ENCODE results near the gene DNAJC4.

Gene DNAJC4, protein sequence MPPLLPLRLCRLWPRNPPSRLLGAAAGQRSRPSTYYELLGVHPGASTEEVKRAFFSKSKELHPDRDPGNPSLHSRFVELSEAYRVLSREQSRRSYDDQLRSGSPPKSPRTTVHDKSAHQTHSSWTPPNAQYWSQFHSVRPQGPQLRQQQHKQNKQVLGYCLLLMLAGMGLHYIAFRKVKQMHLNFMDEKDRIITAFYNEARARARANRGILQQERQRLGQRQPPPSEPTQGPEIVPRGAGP

DNA sequence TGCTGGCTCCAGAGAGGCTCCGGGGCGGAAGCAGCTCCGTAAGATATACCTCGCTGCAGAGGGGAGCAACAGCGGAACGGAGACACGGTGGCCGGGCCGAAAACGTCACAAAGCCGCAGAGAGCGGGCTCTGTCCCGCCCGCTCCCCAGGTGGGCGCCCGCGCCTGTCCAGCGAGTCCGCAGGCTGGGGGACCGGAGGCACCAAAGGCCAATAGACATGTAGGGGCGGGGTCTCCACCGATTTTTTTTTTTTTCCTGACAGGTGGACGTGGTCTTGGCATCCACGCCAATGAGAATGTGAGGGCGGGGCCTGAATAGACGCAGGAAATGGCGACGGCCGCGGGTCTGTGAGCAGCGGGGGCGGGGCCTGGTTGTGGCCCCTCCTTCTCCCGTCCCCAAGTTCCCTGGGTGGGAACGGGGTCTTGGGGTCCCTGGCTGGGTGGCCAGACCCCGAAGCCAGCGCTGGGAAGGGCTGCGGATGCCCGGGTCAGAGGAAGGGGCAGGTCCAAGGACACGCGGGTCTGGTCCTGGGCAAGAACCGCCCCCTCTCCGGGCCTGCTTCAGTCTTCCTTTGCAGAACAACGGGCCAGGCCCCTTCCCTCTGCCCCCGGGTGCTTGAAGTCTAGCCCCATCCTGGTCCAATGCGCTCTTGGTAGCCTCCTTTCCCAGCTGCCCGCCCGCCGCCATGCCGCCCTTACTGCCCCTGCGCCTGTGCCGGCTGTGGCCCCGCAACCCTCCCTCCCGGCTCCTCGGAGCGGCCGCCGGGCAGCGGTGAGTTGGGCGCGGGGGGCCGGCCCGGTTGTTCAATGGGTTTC lies at the start of gene DNAJC4:
Gene DNAJC4 (plus strand): TSS at position 378 of the 814 bp plus-strand sequence. CDS start 307 bp downstream, at position 685.
- peak; percentile 86 to 87 for DNase-seq

- no peak for DNase-seq
Measured at GRCh38 chr11:64180891-64181290, 49.5 kb upstream of the DNAJC4 start.

DNA sequence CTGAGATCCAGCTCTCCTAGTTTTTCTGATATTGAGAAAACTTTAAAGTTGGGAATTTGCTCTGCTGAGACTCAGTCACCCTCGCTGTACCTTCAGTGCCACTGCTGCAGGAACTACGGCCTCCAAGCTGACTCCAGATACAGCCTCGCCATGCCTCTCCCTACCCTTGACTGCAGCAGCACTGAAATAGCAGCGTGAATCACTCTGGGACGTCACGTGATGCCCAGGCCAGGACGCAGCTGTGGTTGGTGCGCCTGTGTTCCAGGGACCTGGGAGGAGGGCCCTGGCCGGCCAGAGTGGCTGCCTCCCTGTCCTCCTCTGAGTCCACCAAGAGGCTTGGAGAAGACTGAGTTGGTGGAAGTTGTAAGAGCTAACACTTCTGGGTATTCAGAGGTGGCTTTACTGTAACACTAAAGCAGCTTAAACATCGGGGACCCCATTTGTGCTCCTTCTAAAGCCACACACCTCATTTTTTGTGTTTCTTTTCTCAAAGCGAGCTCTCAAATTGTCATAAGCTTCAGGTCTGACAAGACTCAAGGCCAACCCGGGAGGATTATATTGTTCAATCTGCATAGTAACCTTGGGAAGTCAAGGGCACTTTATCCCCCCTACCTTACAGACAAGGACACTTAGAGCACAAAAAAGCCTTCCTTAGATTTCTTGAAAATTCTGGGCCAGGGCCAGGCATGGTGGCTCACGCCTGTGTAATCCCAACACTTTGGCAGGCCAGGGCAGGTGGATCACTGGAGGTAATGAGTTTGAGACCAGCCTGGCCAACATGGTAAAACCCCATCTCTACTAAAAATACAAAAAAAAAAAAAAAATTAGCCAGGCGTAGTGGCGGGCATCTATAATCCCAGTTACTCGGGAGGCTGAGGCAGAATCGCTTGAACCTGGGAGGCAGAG lies 48.6 kb upstream of the DNAJC4 start:
- peak; percentile 74 to 84 for DNase-seq

GRCh38 chr11:64183890-64184289 lies 46.5 kb upstream of the DNAJC4 start:
- no peak for DNase-seq

DNA sequence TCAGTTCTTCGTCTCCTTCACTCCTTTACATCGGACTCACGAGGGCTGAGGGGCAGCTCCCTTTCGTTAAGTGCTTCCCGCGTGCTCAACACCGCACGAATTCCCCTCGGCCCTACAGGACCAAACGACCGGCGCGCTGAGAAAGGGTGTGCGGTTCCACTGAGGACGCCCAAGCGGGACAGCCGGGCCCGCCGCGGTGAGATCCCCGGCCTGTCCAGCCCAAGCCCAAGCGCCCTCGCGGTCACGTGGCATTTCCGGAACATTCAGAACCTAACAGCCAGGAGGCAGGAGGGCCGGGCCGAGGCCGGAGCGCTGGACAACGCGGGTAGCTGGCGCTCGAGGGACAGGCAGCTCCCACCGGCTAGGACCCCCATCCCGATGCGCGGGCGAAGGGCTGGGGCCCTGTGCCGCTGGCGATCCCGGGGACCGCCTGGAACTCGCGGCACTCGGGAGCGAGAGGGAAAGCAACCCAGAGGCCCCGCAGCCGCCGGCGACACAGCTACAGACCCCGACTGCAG lies 45.1 kb upstream of the DNAJC4 start:
- peak; percentile 70 to 87 for DNase-seq

GRCh38 chr11:64185693-64186491 lies 44.5 kb upstream of the DNAJC4 start, which contains the start of gene STIP1:
TSS of gene STIP1 (plus strand) at chr11:64186171. CDS start at chr11:64186262, 91 bp downstream.
- peak; percentile 98 to 100 for DNase-seq

DNA sequence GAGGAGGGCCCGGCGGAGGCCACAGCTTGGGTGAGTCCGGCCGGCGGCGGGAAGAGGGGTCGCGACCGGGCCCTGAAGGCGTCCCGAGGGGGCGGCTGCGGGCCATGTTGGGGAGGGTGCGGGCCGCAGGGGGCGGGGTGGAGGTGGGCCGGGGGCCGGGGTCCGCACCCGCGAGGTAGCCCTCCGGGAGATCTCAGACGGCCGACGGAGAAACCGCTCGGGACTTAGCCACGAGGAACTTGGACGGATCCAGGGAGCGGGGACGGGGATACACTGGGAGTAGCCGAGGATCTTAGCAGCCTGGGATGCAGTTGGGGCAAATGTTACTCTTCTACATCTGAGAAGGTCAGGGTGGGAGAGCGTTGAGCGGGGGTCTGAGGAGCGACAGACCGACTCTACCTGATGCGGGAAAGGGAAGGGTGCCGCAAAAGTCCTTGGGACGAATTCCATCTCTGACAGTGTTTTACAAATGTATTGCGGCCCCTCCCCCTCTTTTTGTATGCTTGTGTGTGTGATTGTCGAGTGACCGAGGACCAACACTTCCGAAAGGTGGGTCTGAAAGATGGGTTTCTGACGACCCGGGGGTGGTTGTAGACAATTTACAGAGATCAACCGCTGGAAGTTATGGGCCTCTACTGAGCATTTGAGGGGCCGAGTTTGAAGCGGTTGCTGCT lies 43.7 kb upstream of the DNAJC4 start:
- DNase-seq = no peak

- no peak for DNase-seq
Measured at GRCh38 chr11:64192434-64192833, 37.9 kb upstream of the DNAJC4 start.

- no peak for DNase-seq
Measured at GRCh38 chr11:64196626-64197025, 33.7 kb upstream of the DNAJC4 start.

- DNase-seq = no peak
Measured at GRCh38 chr11:64198511-64198910, 31.8 kb upstream of the DNAJC4 start.

GRCh38 chr11:64201543-64201942 lies 28.8 kb upstream of the DNAJC4 start:
- no peak for DNase-seq

GRCh38 chr11:64202992-64203391 lies 27.4 kb upstream of the DNAJC4 start:
- no peak for DNase-seq

DNA sequence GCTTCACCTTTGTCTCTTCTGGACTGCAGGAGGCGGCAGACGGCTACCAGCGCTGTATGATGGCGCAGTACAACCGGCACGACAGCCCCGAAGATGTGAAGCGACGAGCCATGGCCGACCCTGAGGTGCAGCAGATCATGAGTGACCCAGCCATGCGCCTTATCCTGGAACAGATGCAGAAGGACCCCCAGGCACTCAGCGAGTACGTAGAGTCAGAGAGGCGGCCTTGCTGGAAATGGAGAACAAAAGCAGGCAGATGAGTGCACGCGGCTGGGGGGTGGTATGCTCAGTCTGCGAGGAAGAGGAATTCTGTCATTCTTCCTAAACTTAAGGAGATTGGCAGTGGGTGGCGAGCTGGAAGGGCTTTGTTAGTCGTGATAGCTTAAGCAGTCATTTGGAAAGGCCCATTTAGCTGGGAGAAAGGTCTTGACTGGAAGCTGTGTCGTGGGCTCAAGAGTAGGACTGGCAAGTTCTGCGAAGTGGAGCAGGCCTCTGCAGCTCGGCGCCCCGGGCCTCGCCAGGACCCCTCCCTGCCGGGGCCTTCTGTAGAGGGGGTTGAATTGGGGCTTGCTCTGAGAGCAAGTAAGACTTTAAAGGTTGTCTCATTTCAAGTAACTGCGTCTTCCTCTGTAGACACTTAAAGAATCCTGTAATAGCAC lies 26.8 kb upstream of the DNAJC4 start:
- no peak for DNase-seq

DNA sequence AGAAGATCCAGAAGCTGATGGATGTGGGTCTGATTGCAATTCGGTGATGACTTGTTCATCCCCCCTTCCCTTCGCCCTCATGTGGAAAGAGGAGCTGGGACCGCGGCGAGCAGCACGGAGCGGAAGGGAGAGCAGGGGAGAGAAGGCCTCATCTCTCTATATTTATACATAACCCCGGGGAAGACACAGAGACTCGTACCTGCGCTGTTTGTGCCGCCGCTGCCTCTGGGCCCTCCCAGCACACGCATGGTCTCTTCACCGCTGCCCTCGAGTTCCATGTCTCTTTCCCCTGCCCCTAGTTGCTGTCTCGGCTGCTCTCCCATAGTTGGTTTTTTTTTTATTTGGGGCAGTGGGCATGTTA lies 26.3 kb upstream of the DNAJC4 start:
- DNase-seq = no peak

GRCh38 chr11:64204464-64204989 lies 25.8 kb upstream of the DNAJC4 start:
- peak; percentile 71 to 79 for DNase-seq

- no peak for DNase-seq
Measured at GRCh38 chr11:64206457-64207255, 23.7 kb upstream of the DNAJC4 start, which contains the start of gene FERMT3. TSS of gene FERMT3 (plus strand) at chr11:64206721. CDS start at chr11:64207365, 644 bp downstream.

GRCh38 chr11:64207256-64208085 lies 22.9 kb upstream of the DNAJC4 start:
- no peak for DNase-seq

GRCh38 chr11:64208086-64208795 lies 22.1 kb upstream of the DNAJC4 start:
- no peak for DNase-seq
